Measurements from ENCODE around the gene PPP1R3E.

PPP1R3E gene

GRCh38 chr14:23296012-23296777, 6.5 kb downstream of the PPP1R3E start:
- H3K4me1 ChIP-seq (ENCODE audit: insufficient read depth, poor library complexity, severe bottlenecking), result peaks cover 12% of the 10 kb centered on the region
- ATAC-seq (ENCODE audit: low read depth) (no peak), DNase-seq (ENCODE audit: low spot score) (no peak)
- no peak overlapping the region for H3K27ac ChIP-seq (ENCODE audit: poor library complexity, severe bottlenecking)
- H3K4me3 ChIP-seq (ENCODE audit: severe bottlenecking), result no peak overlapping the region
- H3K36me3 ChIP-seq (ENCODE audit: low read depth), result no peaks in the 10 kb centered on the region
- H3K27me3 ChIP-seq (ENCODE audit: insufficient read depth, poor library complexity, severe bottlenecking), result no peaks in the 10 kb centered on the region
- H3K9me3 ChIP-seq (ENCODE audit: severe bottlenecking), result no peaks in the 10 kb centered on the region
- no peak for TF ChIP-seq CTCF (IDR thresholded peaks at IDR 0.05; ENCODE audit: poor library complexity, severe bottlenecking)

GRCh38 chr14:23294734-23295561, 7.7 kb downstream of the PPP1R3E start:
- Histone ChIP-seq H3K27me3 (ENCODE audit: insufficient read depth, poor library complexity, severe bottlenecking) (no peaks in the 10 kb centered on the region), H3K4me3 (ENCODE audit: severe bottlenecking) (no peak overlapping the region), H3K9me3 (ENCODE audit: severe bottlenecking) (no peaks in the 10 kb centered on the region), H3K36me3 (ENCODE audit: low read depth) (no peaks in the 10 kb centered on the region), H3K27ac (ENCODE audit: poor library complexity, severe bottlenecking) (no peak overlapping the region), H3K4me1 (ENCODE audit: insufficient read depth, poor library complexity, severe bottlenecking) (peaks cover 7% of the 10 kb centered on the region)
- peak; percentile 47 for ATAC-seq (ENCODE audit: low read depth)
- DNase-seq (ENCODE audit: low spot score), result no peak
- TF ChIP-seq CTCF (IDR thresholded peaks at IDR 0.05; ENCODE audit: poor library complexity, severe bottlenecking), result peak; percentile 98

GRCh38 chr14:23286902-23287479, 15.7 kb downstream of the PPP1R3E start:
- peaks cover 22% of the 10 kb centered on the region for H3K36me3 ChIP-seq (ENCODE audit: low read depth)
- ATAC-seq (ENCODE audit: low read depth), result no peak
- no peaks in the 10 kb centered on the region for H3K9me3 ChIP-seq (ENCODE audit: severe bottlenecking)
- H3K4me1 ChIP-seq (ENCODE audit: insufficient read depth, poor library complexity, severe bottlenecking), result peaks cover 13% of the 10 kb centered on the region
- H3K4me3 ChIP-seq (ENCODE audit: severe bottlenecking), result peak overlapping the region; percentile 68
- H3K27me3 ChIP-seq (ENCODE audit: insufficient read depth, poor library complexity, severe bottlenecking), result no peaks in the 10 kb centered on the region
- H3K27ac ChIP-seq (ENCODE audit: poor library complexity, severe bottlenecking), result peak overlapping the region; percentile 76
- no peak for DNase-seq (ENCODE audit: low spot score)
- TF ChIP-seq CTCF (IDR thresholded peaks at IDR 0.05; ENCODE audit: poor library complexity, severe bottlenecking), result no peak

- Histone ChIP-seq H3K4me1 (ENCODE audit: insufficient read depth, poor library complexity, severe bottlenecking) (peaks cover 13% of the 10 kb centered on the region), H3K27me3 (ENCODE audit: insufficient read depth, poor library complexity, severe bottlenecking) (no peaks in the 10 kb centered on the region), H3K36me3 (ENCODE audit: low read depth) (peaks cover 24% of the 10 kb centered on the region), H3K9me3 (ENCODE audit: severe bottlenecking) (no peaks in the 10 kb centered on the region), H3K4me3 (ENCODE audit: severe bottlenecking) (peak within 1 kb of the TSS; percentile 68), H3K27ac (ENCODE audit: poor library complexity, severe bottlenecking) (peak within 1 kb of the TSS; percentile 76)
- TF ChIP-seq CTCF (IDR thresholded peaks at IDR 0.05; ENCODE audit: poor library complexity, severe bottlenecking), result no peak
- peak; percentile 98 for ATAC-seq (ENCODE audit: low read depth)
- peak; percentile 100 for DNase-seq (ENCODE audit: low spot score)
Measured at GRCh38 chr14:23286020-23286901, 16.4 kb downstream of the PPP1R3E start, which contains the start of gene HOMEZ. Gene HOMEZ (minus strand): TSS chr14:23286132. CDS start chr14:23285952, 180 bp downstream.

Measured in RWPE2 (cell line).